GM19328 (cell line): ENCODE results near the gene MSX1.

Experiments
- ATAC-seq: cut with Tn5 transposase; IDR thresholded peaks from one replicate; pipeline ENCODE4 v1.9.1; 2021; ENCODE audit warnings: mild to moderate bottlenecking, moderate library complexity; ENCODE audit not compliant: unreplicated experiment

The MSX1 gene

DNA sequence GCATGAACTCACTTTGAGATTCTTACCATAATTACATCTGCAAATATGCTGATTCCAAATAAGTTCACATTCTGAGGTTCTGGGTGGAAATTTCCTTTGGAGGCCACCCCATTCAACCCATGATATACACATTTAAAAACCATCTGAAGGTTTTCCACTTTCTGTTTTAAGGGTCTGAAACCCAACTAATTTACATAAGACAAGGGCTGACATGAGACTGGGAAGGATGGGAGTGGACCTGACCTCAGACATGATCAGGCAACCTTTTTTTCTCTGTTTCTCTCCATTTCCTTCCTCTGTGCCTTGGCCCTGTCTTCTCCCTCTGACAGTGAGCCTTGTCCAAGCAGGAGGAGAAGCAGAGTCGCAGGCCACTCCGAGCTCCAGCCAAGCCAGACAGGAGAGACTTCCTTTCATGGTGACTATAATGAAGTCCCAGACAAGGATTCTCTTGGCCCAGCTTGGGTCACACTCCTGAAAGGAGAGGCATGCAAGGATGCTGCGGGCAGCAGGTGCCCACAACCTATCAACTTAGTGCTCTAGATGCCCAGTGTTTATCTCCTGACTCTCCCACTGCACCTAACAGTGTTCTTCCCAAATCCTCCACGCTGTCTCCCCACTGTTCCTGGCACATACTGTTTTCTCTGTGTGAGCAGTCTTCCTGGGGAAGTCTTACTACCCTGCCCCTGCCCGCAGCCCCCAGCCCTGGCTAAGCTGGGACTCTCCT, 39.9 kb downstream of the MSX1 start:
- no peak for ATAC-seq

DNA sequence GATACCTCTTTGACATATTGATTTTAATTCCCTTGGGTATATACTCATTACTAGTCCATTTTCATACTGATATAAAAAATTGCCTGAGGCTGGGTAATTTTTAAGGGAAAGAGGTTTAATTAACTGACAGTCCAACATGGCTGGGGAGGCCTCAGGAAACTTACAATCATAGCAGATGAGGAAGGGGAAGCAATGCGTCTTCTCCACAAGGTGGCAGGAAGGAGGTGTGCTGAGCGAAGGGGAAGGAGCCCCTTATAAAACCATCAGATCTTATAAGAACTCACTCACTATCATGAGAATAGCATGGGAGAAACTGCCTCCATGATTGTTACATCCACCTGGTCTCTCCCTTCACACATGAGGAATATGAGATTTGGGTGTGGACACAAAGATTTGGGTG, 42.4 kb downstream of the MSX1 start:
- no peak for ATAC-seq

DNA sequence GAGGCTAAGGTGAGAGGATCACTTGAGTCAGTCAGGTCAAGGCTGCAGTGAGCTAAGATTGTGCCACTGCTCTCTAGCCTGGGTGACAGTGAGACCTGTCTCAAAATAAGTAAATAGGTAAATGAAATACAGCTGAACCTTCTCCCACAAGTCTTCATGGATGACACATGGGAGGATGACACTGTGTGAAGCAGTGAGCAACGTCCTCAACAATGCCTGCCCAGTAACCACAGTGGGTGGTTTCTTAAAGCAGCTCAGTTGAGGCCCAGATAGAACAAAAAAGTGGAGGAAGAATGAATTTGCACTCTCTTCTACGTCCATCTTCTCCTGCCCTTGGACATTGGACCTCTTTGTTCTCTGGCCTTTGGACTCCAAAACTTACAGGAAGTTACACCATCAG, 52.7 kb downstream of the MSX1 start:
- no peak for ATAC-seq

DNA sequence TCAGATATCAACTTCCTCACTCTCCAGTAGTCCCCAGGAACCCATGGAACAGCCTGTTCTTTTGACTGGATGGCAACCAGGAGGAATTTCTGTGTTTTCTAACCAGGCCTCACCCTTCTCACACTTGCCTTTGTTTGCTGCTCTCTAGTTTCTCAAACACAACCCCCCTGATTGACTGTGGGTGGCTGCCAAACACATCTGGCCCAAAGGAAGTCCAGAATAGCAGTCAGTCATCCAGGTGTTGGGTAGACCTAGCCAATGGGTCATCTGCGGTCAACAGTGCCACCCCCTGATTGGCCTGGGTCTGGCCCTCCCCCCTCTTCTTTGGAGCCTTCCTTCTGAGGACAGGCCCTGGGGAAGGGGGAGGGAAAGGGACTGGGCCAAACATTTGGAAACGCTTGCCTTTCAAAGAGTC, 53.7 kb downstream of the MSX1 start:
- no peak for ATAC-seq
